NCI-H1436 (cell line): ENCODE results near the gene ZNF35.
"Not testable (repeated sequence)": the region's sequence is repeated elsewhere in the genome, so short reads cannot be mapped to it uniquely, and the experiment has no call there.

ENCODE experiments used
- DNase-seq: peaks from one replicate; lab custom pipeline; 2025; lab: John Stamatoyannopoulos, UW

ZNF35 gene

DNA sequence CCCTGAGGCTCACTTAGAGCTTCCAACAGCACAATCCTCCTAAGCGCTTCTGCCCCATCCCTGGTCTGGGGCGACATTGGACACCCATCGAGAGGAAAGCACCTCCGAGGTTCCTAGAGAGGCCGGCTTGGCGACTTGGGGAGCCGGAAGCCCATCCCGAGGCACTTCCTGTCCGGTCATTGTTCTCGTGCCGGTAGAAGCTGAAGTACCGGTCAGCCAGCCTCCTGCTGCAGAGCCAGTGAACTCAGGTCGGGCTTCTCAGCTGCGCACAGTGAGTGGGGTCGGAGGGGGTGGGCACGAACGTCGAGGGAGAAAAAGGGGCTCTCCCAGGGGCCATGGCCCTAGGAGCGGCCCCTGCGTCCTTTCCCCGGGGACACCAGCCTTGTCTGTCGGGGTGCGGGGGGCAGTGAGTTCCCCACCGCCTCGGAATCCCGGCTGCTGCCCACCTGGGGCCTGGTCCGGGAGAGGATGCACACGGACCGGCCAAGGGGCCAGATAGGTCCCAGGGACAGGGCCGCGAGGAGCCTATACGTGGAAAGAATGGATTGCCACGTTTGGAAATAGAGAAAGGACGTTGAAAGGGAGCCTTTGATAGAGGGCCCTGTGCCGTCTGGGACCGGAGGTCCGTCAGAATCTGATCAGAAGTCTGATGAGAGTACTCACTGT lies at the start of gene ZNF35:
TSS of gene ZNF35 (plus strand) at position 169 of the 666 bp plus-strand sequence. CDS start 2,336 bp downstream, outside the sequence.
- DNase-seq = peak; percentile 4

DNA sequence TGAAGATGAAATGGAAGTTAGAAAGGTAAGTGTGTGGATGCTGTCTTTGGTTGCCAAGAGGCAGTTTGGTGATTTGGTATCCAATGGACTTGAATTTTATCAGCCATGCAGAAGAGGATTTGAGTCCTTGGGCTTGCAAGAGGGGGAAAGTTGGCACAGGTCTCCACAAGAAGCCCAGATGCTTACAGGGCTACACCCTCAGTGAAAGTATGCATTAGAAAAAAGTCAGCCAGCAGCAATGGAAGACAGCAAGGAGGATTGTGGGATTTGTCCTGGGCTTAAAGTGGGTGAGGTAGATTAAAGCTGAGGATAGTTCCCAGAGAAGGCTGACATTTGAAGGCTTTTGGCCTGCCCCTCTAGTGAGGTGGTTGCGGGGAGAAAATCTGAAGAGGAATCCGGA lies 46.8 kb upstream of the ZNF35 start:
- DNase-seq = no peak

DNA sequence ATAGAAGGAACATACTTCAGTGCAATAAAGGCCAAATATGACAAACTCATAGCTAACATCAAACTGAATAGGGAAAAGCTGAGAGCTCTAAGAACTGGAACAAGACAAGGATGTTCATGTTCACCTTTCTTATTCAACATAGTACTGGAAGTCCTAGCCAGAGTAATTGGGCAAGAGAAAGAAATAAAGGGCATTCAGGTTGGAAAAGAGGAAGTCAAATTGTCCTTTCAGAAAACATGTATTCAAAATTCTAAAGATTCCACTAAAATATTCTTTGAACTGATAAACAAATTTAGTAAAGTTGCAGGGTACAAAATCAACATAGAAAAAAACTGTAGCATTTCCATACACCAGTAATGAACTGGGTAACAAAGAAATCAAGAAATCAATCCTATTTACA lies 35.9 kb upstream of the ZNF35 start:
- no peak for DNase-seq

DNA sequence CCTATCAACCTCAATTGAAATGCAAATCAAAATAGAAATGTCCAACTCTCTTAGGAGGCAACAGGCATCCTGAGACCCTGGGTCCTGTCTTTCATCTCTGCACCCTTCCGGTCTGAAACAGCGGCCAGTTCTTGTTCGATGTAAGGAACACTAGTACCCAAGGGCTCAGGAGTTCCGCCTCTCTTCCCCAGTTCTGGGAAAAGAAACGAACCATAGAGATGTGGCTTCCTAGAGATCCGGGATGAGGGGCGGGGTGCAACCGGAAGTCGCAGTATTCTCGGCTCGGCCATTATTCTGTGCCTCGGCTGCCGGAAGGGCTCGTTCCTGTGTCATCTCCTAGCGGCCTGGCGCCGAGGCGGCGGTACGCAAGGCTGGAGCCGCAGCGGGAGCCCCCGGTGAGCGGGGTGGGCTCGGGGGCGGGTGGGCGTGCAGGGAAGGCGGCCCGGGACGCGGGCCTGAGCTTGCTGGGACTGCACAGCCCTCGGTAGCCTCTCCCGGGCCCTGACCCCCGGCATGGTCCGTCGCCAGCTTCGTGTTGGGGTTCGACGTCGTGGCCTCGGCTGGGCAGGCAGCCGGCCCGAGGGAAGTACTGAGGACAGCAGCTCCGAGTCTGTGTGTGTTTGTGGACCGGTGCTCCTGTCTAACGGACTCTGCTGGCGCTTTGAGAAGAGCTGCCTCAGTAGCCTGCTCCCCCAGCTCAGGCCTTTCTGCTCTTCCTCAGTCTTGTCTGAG lies 23.6 kb upstream of the ZNF35 start, which contains the start of gene ZNF197:
TSS of gene ZNF197 (plus strand) at position 288 of the 732 bp plus-strand sequence. CDS start 4,119 bp downstream, outside the sequence.
- peak; percentile 45 for DNase-seq

DNA sequence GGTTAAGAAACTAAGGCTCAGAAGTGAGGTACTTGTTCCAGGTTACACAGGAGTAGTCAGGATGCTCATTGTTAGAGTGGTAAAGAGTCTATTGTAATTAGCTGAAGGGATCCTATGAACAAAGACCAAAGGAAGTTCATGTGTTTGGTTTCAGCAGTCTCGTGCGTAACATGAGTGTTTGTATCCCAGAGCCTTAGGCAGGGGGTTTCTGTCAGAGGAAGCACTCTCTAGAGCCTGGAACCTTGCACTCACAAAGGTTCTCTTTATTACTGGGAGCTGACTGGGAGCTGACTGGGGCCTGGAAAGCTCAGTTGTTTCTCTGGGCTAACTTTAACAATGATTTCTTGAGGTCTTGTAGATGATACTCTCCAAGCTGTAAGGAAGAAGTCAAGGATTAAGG lies 19.8 kb upstream of the ZNF35 start:
- no peak for DNase-seq

DNA sequence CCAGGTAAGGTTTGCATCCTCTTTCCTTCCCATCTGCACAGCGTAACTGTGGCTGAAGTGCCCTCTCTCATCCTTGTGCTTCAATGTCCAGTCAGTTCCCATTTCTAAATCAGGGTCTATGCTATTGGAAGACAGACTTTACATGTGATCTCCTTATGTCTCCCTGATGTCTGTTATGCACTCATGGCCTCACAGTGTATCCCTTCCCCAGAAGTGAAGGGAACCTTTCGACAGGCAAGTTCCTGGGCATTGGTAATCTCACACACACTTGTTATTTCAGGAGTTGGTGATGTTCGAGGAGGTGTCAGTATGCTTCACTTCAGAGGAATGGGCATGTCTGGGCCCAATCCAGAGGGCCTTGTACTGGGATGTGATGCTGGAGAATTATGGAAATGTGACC lies 16.3 kb upstream of the ZNF35 start:
- DNase-seq = no peak

DNA sequence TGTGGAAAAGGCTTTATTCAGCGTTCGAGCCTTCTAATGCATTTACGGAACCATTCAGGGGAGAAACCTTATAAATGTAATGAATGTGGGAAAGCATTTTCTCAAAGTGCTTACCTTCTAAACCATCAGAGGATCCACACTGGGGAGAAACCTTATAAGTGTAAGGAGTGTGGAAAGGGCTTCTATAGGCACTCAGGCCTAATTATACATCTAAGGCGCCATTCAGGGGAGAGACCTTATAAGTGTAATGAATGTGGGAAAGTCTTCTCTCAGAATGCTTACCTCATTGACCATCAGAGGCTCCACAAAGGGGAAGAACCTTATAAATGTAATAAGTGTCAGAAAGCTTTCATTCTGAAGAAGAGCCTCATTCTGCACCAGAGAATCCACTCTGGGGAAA lies 6.2 kb upstream of the ZNF35 start:
- DNase-seq = no peak

DNA sequence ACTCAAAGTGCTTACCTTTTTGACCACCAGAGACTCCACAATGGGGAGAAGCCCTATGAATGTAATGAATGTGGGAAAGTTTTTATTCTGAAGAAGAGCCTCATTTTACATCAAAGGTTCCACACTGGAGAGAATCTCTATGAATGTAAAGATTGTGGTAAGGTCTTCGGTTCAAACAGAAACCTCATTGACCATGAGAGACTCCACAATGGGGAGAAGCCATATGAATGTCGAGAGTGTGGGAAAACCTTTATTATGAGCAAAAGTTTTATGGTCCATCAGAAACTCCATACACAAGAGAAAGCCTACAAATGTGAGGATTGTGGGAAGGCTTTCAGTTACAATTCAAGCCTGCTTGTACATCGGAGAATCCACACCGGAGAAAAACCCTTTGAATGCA lies 5.5 kb upstream of the ZNF35 start:
- DNase-seq = no peak

DNA sequence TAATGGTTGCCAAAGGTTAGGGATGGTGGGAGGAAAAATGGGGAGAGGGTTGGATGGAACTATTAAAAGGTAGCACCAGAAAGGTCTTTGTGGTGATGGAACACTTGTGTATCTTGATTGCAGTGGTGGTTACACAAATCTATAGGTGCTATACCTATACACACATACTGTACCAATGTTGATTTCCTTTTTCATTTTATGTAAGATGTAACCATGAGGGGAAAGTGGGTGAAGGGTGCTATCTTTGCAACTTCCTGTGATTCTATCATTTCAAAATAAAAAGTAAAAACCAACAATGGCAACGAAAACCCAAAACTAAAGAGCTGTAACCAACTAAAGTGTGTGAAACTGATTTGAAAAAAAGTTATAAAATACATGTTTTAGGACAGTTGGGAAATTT lies 761 bp upstream of the ZNF35 start:
- DNase-seq = no peak

DNA sequence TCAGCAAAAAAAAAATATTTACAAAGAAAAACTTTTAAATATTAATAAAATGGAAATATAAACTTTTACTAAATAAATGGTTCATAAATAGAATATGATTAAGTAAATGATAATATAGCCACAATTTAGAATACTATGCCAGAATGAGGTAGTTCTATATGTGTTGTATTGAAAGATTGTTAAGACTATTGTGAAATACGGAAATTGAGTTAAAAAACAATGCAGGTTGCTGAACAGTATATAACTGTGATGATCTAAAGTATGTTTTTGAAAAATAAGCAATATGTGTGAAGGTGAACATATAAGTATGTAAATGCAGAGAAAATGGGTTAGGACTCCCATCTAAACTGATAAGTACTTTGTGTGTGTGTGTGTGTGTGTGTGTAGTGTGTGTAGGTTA lies 1.2 kb downstream of the ZNF35 start:
- DNase-seq = no peak

DNA sequence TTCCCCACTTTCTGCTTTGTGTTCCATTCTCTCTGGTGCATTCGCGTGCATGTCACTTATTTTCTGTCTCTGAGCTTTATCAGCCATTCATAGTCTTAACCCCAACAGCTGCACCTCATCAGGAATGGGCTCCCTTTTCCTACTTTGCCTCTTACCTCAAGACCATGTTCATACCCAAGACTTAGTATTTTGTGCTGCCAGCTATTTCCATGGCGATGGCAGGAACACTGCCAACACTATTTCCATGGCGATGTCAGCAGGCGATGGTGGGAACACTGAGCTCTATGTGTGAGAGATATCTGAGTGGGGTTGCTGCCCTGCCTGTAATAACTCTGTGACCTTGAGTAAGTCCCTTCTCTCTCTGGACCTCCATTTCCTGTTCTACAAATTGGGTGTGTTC lies 5.5 kb downstream of the ZNF35 start:
- DNase-seq = no peak

DNA sequence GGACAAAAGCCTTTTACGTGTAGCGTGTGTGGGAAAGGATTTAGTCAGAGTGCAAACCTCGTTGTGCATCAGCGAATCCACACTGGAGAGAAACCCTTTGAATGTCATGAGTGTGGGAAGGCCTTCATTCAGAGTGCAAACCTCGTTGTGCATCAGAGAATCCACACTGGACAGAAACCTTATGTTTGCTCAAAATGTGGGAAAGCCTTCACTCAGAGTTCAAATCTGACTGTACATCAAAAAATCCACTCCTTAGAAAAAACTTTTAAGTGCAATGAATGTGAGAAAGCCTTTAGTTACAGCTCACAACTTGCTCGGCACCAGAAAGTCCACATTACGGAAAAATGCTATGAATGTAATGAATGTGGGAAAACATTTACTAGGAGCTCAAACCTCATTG lies 10.5 kb downstream of the ZNF35 start:
- DNase-seq = no peak

DNA sequence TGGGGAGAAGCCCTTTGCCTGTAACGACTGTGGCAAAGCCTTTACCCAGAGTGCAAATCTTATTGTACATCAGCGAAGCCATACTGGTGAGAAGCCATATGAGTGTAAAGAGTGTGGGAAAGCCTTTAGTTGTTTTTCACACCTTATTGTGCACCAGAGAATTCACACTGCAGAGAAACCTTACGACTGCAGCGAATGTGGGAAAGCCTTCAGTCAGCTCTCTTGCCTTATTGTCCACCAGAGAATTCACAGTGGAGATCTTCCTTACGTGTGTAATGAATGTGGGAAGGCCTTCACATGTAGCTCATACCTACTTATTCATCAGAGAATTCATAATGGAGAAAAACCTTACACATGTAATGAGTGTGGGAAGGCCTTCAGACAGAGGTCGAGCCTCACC lies 10.9 kb downstream of the ZNF35 start:
- DNase-seq = no peak

DNA sequence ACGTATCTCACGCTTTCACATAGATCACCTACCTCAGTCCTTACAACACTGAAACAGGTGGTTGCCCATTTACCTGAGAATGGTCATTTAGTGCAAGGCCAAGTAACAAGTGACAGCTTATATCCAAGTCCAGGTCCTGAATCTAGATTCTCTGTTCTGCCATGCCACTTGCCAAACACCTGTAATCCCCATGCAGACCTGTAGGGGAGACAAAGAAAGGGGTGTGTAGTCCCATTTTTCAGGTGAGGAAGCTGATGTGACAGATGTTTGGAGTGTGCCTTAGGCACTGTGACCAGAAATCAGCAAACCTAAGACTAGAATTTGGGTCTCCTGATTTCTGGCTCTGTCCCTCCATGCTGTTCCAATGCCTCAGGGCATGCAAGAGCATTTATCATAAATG lies 12.7 kb downstream of the ZNF35 start:
- DNase-seq = no peak

DNA sequence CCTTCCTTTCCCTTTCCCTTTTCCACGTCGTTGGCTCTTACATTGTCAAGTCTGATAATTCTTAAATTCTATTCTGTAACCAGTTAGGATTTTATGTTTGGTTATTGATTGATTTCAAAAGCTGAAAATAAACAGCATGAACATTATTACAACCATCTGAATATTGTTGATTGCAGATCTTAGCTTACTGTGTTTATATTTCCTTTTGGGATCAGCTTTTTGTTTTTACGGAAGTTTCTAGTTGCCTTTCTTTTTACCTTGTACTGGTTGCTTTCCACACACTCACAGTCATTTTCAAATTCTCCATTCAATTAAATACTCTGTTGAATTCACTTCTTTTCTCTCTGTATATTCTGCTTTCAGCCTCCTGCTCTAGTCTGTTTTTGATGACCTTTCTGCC lies 16.6 kb downstream of the ZNF35 start:
- DNase-seq = no peak

DNA sequence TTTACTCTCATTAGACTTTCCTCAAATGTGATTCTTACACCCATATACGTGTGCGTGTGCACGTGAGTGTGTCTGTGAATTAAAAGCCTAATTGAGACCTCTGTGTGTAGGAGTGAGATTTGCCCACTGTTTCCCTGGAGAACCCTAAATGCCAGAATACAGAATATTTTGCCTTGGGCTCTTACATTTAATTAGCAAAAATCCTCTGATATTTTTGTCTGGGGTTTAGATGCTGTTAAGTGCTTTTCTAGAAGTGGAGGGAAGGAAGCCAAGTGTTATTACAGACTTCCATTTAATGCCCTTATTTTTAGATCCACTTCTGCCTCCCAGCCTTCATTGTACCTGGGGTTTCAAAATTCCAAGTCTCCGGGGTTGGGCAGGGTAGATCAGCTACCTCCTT lies 17.8 kb downstream of the ZNF35 start:
- no peak for DNase-seq

DNA sequence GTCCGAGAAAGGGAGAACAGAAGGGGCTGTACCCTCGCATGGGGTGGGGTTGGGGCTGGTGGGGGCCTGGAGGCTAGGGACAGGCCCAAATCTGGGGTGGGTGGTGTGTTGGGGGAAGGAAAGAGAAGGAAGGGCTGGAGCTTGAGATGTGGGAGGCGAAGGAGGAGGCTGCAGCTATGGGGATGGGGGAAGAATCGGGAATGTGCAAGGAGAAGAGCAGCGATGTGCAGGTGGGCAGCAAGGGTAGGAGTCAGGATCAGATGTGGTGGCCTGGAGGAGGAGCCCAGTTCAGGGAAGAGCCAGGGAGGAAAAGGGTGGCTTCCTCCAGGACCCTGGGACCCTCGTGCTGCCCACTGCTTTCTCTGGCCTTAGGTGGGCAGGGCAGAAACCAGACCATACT lies 21.2 kb downstream of the ZNF35 start:
- DNase-seq = no peak

DNA sequence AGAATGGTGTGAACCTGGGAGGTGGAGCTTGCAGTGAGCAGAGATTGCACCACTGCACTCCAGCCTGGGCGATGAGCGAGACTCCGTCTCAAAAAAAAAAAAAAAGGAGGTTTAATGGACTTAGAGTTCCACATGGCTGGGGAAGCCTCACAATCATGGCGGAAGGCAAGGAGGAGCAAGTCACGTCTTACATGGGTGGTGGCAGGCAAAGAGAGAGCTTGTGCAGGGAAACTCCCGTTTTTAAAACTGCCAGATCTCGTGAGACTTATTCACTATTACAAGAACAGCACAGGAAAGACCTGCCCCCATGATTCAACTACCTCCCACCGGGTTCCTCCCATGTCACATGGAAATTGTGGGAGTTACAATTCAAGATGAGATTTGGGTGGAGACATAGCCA lies 24.9 kb downstream of the ZNF35 start:
- DNase-seq = not testable (repeated sequence)

DNA sequence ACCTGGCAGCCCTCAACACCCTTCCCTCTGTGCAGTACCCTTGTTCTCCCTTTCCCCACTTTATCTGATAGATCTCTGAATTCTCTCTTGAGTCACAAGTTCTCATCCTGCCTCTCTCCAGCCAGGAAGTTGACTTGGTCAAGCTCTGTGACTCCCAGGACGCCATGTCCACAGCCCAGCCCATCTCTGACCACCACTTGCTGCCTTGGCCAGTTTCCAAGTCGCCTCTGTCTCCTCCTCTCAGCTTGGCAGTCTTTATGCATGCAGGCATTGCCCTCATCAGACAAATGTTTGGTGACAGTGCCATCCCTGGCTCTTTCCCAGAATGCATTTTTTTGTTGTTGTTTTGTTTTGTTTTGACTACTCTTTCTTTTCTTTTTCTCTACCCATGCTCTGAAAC lies 25.7 kb downstream of the ZNF35 start:
- no peak for DNase-seq

DNA sequence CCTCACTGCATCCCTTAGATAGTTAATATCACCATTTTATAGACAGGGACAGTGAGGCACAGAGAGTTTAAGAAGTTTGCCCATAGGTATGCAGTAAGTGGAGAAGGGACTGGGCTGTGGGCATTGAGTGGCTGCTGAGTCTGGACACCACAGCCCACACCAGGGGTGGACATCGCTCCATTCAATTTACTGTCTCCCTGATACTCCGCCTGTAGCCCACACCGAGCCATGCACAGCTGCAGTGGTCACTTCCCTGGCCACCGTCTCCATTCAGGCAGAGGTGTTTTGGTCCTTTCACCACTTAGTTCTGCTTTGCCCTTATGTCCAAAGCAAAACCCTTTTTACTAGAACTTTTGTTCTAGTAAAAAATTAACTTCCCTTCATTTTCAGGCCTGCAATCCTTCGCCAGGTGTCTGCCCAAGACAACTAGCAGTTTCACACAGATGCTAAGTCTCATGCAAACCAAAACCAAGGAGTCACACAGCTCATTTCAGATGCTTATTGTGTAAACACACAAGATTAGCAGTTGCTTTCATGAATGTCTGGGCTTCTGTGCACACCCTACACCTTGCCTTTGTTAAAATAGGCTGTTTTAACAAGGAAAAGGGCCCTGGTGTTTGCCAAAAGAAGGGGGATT lies 30.1 kb downstream of the ZNF35 start:
- no peak for DNase-seq

DNA sequence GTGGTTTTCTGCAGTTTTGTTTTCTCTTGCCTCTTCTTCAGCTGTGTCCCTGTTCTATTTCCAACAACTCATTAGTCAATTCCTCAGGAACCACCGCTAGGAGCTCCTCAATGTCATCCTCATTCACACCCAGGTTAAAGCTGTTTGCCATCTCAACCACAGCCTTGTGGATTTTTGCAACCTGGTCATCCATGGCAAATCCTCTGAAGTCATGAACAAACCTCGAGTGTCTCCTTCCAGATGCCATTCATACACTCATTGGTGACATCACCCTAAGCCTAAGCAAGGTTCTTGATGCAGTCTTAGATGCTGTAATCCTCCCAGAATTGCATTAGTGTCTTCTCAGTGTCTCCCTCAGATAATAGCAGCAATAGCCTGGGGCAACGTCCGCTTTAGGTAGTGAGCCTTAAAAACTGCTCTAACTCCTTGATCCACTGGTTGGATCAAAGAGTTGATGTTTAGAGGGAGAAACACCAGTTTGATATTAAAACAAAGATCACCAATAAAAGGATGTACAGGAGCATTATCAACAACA lies 32.5 kb downstream of the ZNF35 start:
- DNase-seq = no peak

DNA sequence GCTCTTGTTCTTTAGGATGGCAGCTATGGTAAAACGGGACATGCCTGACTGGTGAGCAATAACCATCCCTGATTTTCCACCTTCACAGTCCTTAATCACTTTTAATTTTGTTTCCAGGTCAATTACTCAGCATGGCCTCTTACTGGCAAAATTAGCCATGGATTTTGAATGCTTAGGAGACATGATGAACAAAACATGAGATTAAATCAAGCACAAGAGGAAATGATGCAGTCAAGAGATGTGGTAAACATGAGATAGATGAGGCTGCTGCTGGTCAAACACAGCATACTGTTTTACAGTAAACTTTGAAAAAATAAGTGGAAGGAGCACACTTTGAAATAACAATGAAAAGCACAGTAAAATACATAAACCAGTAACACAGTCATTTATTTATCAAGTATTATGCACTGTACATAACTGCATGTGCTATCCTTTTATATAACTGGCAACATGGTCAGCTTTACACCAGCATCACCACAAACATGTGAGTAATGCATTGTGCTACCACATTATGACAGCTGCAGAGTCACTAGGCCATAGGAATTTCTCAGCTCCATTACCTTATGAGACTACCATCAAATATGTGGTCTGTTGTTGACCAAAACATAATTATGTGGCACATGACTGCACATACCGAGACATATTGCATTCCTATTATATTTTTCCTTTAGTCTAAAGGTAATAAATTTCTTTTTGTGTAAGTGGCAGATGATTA lies 33.8 kb downstream of the ZNF35 start:
- DNase-seq = no peak
